Fibroblast of the aortic adventitia (primary cell): ENCODE measurements around the gene CEP104. TPM values are rescaled to one million over a fixed set of nuclear protein-coding genes. Genes with fewer than 3 reads are reported as not detected.

ENCODE experiments used
- DNase-seq: peaks from one replicate; pipeline ENCODE4 v3.0.0-alpha.2; 2010; ENCODE audit warnings: low read depth
- H3K4me3 ChIP-seq: 2 replicates; pipeline ENCODE4 v1.5.1; 2011; ENCODE audit warnings: low read depth, mild to moderate bottlenecking, control low read depth, low read length, moderate library complexity
- total RNA-seq: library from RNA; depleted of rRNA; stranded (reverse); fragments of >200 nt; gene quantifications from 2 replicates; pipeline ENCODE4 v1.2.3, GENCODE V29; 2012; ENCODE audit warnings: low replicate concordance
- TF ChIP-seq, protein P1 (sequence below): IDR thresholded peaks from 2 replicates; pipeline ENCODE4 v1.5.1; 2011; ENCODE audit warnings: mild to moderate bottlenecking, low read length, control low read depth, inconsistent platforms; ENCODE audit not compliant: insufficient read depth

Gene CEP104
- total RNA-seq, 1 donor, result 16.9 TPM

DNA sequence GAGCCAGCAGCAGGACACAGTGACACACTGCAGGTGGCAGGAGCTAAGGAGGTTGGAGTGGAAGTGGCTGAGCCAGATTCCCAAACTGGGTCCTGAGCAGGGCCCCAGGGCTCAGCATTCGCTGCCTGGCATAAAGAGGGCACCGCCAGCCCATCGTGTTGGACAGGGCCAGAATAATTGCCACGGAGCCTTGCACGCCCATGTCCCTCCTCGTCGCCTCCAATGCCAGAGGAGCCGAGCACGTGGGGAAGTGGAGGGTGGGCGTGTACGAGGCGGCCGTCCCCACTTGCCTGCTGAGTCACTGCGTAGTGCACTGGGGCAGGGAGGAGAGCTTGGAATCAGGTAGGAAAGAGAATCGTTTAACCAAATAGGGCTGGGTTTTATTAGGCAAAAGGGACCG lies 34.6 kb downstream of the CEP104 start:
- TF ChIP-seq, protein P1, sequence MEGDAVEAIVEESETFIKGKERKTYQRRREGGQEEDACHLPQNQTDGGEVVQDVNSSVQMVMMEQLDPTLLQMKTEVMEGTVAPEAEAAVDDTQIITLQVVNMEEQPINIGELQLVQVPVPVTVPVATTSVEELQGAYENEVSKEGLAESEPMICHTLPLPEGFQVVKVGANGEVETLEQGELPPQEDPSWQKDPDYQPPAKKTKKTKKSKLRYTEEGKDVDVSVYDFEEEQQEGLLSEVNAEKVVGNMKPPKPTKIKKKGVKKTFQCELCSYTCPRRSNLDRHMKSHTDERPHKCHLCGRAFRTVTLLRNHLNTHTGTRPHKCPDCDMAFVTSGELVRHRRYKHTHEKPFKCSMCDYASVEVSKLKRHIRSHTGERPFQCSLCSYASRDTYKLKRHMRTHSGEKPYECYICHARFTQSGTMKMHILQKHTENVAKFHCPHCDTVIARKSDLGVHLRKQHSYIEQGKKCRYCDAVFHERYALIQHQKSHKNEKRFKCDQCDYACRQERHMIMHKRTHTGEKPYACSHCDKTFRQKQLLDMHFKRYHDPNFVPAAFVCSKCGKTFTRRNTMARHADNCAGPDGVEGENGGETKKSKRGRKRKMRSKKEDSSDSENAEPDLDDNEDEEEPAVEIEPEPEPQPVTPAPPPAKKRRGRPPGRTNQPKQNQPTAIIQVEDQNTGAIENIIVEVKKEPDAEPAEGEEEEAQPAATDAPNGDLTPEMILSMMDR, result no peak
- DNase-seq, result no peak
- H3K4me3 ChIP-seq, result no peak overlapping the region

DNA sequence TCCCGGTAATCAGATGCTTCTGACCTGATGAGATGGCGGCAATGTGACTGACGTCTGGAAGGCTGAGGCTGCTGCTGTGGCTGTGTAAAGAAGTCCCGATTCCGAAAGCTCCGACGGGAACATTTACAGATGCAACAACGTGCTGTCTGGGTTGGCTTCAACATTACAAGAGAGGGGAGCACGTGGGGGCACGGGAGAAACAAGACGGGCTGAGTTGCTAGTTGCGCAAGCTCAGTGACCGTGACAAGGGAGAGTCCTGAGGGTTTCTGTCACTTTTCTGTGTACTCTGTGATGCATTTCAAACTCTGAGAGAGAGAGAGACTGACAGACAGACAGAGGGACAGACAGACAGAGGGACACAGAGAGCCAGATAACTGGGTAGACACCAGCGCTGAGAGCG lies 35.1 kb downstream of the CEP104 start:
- TF ChIP-seq, protein P1, result no peak
- H3K4me3 ChIP-seq, result no peak overlapping the region
- DNase-seq, result no peak

DNA sequence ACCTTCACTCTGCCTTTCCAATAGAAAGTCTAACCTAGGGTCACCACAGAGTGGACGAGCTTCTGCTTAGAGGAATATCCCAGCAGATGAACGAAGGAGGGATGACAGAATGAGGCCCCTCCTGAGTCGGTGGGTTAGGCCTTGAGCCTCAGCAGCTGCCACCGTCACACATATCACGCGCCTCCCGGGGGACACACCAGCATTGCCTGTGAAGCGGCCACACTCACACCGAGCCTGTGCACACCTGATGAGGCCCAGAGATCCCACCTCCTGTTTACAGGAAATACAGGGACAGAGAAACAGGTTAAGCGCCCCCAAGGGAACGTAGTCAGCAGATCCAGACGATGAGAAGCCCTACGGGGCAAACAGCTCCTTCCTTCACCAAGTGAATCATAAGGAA lies 35.6 kb downstream of the CEP104 start:
- TF ChIP-seq, protein P1, result no peak
- no peak overlapping the region for H3K4me3 ChIP-seq
- DNase-seq, result no peak

DNA sequence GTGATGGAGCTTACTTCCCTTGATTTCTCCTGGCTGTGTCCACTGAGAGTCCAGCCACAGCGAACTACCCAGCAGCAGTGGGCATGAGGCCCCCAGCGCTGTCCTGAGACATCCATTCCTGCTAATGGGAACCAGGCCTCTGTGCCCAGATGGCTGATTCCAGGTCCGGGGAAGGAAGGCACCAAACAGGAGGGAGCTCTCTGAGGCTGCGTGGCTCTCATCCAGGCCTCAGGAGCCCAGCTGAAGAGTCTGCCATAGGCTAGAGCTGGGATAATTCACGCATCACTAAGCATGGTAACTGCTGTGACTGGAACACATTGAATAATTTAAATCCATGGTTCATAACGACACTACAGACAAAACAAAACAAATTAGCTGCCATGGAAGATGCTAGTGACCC lies 36.0 kb downstream of the CEP104 start:
- no peak for DNase-seq
- H3K4me3 ChIP-seq, result no peak overlapping the region
- TF ChIP-seq, protein P1, result no peak

DNA sequence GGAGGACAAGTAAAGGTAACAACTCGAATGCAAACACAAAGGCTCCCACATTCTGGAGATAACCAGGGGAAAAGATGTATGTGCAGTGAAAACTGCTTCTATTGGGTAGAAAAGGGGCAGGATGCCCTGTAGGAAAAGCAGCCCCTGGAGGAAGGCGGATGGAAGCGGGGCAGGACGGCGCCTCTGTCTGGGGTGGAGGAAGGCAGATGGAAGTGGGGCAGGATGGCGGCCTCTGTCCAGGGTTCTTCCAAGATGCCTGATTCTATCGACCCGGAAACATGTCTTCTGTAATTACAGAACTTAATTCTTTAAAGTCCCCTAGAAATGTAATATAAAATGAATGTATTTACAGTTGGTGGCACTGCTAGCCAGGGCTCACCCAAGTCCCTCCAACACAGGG lies 36.7 kb downstream of the CEP104 start:
- no peak overlapping the region for H3K4me3 ChIP-seq
- no peak for DNase-seq
- TF ChIP-seq, protein P1, result no peak

DNA sequence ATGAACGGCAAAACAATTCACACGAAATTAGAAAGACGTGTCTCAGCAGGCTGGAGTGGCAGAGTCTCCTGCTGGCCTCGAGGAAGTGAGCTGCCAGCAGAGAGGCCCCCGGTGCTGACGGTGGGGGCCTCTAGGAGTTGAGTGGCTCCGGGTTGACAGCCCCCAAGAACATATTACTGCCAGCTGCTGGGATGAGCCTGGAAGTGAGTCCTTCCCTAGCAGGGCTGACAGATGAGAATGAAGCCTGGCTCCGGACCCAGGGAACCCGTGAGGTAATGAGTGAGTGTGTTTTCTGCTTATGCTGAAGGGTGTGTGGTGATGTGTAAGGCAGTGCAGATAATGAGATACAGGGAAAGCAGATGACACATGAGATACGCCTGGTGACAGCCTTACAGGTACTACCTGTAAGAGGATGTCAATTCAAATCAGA lies 37.2 kb downstream of the CEP104 start:
- H3K4me3 ChIP-seq, result no peak overlapping the region
- TF ChIP-seq, protein P1, result no peak

More for the DNA sequence above, 37.2 kb downstream of the CEP104 start:
- no peak for DNase-seq
